ENCODE measurements around the gene SEC24A.
"Not testable (repeated sequence)": the region's sequence is repeated elsewhere in the genome, so short reads cannot be mapped to it uniquely, and the experiment has no call there.

SEC24A gene

DNA sequence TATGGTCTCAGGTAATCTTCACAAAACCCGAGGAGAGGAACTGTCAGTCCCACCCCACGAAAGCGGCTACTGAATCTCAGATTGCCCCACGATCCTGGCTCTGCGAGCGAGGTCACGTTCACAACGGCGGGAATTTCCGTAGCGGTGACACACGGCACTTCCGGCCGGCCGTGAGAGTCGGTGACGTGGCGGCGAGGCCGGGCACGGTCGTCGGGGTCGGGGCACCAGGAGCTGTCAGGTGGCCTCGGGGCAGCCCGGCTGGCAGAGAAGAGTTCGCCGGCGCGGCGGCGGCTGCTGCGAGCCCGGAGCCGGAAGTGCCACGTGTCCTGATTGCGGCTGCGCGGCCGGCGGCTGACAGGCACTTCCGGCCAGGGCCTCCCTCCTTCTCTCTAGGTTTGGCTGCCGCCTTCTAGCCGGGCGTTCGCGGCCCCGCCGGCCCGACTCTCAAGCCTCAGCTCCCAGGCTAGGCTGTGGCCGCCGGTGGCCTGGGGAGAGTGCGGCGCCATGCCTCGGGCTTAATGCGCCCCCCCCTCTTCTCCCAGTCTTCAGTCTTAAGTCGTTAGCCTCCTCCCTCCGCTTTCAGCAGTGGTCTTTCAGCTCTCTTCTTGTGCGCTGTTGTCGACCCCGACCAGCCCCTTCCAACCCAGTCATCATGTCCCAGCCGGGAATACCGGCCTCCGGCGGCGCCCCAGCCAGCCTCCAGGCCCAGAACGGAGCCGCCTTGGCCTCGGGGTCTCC, at the start of gene SEC24A:
SEC24A (plus strand) TSS at position 361 of the 738 bp plus-strand sequence; CDS start at position 653, 292 bp downstream.
- DNase-seq (ENCODE audit: low spot score), result peak; percentile 84

DNA sequence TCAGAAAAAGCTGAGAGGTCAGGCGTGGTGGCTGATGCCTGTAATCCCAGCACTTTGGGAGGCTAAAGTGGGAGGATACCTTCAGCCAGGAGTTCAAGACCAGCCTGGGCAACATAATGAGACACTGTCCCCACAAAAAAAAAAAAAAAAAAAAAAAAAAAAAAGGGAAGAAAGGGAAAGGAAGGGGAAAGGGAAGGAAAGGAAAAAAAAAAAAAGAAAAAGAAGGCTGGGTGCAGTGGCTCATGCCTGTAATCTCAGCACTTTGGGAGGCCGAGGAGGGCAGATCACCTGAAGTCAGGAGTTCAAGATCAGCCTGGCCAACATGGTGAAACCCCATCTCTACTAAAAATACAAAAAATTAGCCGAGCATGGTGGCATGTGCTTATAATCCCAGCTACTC, 48.8 kb upstream of the SEC24A start:
- not testable (repeated sequence) for DNase-seq (ENCODE audit: low spot score)

DNA sequence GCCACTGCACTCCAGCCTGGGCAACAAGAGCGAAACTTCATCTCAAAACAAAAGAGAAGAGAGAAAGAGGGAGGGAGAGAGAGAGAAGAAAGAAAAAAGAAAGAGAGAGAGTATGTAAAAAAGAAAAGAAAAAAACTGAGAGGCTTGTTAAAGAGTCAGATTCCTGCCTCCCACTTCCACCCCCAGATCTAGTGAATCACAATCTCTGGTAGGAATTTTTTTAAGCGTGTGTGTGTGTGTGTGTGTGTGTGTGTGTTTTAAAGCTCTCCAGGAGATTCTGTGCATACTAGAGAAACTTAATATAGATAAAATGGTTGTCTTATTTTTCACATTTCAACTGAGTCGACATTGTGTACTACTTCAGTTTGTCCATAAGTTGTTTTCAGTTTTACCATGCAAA, 48.0 kb upstream of the SEC24A start:
- peak; percentile 62 for DNase-seq (ENCODE audit: low spot score)

DNA sequence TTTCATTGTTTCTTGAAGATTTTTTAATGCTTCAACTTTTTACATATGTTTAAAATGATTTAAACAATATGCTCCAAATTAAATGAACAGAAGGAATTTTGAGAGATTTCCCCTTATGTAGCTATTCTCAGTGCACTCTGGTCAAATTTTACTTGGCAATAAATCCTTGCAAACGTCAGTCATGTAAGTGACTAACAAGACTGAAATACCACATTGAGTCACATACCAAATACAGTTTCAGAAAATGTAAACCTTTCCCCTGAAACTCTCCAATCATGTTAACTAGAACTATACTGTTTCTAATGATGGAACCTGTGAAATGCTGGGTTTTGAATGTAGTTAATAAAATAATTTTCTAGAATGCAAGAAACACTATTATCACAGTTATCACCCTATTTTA, 45.5 kb upstream of the SEC24A start:
- DNase-seq (ENCODE audit: low spot score), result no peak

DNA sequence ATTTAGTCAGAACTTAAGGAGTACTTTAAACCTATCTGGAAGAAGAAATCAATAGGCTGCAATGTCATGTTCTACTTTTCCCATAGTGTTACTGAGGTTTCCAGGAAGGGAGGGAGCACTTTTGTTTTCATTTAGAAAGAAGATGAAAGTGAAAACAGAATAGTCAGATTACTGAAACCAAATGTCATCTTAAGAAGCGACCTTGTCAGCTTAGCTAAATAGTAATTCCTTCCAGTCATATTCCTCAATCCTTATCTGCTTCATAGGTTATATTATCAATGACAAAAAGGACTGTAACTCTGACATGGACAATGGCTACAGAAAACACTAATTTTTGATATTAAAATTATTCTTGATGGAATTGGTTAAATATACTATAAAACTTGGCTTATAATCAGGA, 43.7 kb upstream of the SEC24A start:
- DNase-seq (ENCODE audit: low spot score), result no peak

DNA sequence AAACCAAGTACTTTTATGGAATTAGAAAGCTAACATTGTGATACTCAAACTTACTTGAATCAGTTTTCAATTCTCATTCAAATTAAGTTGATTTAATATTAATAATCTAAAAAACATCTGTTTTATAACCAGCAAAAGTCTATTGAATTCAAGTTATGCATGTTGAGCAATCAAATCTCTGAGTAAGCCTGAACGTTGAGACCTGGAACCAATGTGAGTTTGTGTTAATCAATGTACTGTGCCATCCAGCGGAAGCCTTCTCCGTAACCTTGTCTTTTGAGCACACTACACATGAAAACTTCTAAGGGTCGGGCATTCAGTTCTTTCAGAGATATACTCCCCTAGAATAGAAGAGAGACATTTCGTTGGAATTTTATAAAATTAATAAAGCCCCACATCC, 41.9 kb upstream of the SEC24A start:
- DNase-seq (ENCODE audit: low spot score), result no peak

DNA sequence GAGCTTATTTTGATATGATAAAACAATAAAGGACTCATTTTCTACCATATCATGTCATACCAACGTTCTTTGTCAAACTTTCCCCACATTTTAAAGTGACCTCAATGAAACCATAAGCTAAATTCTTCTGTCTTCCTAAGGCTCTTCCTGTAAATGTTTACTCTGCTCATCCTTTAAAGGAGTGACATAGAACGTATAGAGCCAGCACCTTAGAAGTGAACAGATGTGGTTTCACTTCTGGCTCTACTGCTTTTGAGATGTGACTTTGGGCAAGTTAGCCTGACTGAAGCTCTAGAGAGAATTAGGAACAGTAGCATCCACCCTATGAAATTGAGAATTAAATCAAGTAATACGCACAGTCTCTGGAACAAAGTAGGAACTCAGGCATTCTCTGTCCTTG, 40.0 kb upstream of the SEC24A start:
- no peak for DNase-seq (ENCODE audit: low spot score)

DNA sequence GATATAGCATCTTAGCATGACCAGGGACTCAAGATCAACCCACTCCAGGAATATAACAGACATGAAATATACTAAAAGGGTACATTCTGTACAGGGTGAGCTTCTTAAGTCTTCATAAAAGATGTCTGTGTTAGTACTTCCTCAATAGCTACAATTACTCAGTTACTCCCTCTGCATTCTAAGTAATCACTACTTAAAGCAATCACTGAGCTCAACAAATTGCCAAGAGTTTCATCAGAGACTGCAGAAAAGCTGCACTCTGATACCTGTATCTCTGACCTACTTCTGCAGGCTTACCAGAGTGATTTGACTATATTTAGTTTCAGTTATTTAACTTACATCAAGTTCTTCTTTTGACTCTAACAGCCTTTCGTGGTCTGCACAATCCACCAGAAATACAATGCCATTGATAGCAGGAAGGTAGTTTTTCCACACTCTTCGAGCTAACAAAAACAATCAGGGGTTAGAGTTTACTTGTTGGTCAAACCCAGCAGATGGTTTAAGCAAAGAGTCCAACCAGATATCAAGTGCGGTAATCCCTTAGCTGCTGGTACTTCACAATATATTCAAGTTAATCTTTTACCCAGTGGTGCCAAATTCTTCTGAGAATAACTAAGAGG, 39.2 kb upstream of the SEC24A start:
- DNase-seq (ENCODE audit: low spot score), result peak; percentile 67

DNA sequence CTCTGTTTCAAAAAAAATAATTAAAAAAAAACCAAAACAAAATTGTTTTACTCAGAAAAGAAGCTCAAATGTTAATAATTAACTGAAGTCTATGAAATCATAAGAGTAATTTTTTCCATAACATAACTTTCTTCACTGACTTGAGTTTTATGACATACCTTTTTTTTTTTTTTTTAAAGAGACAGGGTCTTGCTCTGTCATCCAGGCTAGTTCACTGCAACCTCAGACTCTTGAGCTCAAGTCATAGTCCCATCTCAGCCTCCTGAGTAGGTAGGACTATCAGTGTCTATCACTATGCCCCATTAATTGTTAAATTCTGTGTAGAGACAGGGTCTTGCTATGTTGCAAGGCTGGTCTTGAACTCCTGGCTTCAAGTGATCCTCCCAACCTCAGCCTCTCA, 37.9 kb upstream of the SEC24A start:
- DNase-seq (ENCODE audit: low spot score), result no peak

DNA sequence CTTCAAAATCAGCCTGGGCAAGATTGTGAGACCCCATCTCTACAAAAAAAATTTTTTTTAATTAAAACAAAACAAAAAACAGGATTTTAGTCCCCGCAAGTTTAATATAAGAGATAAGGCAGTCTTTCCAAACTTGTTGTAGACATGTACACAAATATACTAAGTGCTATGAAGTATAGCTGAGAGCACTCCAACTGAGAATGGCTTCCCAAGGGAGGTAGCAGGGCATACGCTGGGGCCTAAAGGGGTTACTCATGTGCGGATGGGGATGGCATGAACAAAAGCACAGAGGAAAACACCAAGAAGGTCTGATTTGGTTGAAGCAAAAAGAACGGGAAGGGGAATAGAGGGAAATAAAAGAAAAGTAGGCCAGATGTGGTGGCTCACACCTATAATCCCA, 37.1 kb upstream of the SEC24A start:
- DNase-seq (ENCODE audit: low spot score), result no peak

DNA sequence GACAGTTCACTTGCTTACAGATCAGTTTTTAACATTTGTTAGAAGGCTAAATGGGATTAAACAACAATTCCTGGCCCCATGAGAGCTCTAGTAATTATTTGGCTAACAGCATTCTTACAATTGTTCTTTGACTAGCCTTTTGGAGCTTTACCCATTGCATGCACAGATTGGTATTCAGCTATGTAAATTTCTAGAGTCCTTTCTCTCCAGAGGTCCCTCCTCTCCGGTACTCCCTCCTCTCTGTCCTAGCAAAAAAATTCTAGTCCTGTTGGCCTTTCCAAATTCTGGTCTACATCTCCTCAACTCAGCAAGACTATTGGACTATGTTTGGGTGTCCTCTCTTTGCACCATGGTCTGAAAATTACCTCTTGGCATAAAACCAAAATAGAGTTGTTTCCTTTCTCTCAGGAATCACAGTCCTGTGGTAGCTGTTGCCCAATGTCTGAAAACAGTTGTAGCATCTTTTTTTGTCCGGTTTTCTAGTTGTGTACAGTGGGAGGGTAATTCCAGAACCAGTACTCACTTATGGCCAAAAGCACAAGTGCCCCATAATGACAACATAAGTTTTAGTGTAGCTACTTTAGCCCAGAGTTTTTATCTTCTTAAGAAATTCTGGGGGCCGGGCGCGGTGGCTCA, 34.0 kb upstream of the SEC24A start:
- DNase-seq (ENCODE audit: low spot score), result no peak

DNA sequence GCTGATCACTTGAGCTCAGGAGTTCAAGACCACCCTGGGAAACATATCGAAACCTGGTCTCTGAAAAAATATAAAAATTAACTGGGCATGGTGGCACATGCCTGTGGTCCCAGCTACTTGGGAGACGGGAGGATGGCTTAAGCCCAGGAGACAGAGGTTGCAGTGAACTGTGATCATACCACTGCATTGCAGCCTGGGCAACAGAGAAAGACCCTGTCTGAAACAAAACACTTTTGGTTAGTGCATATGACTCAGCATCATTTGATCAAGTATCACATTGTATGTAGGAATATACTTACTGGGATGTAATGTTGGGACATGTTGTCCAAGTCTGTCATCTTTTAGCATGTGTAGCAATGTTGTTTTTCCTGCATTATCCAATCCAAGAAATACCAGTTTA, 28.0 kb upstream of the SEC24A start:
- DNase-seq (ENCODE audit: low spot score), result no peak

DNA sequence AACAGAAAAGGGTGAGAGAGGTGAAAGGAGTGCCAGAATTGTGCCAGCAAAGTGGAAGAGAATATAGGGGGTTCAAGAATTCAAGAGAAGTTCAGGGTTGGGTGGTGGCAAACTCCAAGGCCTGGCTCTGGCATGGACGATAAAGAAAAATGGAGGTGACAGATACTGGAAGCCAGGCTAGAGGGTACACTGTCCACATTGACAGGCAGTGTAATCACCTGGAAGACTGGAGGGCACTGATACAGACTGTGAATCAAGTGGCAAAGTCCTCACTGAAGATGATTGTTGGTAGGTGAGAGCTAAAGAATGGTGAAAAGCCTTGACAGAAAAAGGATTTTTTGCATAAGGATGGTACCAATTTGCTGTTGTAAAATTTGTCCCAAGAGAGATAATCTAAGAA, 23.0 kb upstream of the SEC24A start:
- no peak for DNase-seq (ENCODE audit: low spot score)

DNA sequence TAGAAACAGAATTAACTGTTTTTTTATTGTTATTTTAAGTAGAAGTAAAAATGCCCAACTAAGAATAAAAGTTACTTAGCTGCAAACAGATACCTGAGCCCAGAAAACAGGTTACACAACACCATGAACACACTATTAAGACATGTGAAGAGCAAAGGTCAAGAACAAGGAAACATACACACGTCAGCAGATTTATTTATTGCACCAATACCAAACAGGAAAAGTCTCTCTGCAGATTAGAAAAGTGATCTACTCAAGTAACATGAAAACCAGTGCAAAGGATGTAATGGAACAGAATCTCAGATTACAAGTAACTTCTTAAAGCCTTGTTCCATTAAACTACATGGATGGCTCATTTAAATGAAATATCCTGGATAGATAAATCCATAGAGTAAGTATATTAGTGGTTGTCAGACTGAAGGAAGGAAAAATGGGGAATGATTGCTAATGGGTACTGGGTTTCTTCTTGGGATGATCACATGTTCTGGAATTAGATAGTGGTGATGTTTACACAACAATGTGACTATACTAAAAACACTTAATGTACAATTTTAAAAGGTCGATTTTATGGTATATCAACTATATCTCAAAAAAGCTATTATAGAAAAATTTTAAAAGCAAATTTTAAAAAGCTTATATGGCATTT, 22.1 kb upstream of the SEC24A start:
- no peak for DNase-seq (ENCODE audit: low spot score)

DNA sequence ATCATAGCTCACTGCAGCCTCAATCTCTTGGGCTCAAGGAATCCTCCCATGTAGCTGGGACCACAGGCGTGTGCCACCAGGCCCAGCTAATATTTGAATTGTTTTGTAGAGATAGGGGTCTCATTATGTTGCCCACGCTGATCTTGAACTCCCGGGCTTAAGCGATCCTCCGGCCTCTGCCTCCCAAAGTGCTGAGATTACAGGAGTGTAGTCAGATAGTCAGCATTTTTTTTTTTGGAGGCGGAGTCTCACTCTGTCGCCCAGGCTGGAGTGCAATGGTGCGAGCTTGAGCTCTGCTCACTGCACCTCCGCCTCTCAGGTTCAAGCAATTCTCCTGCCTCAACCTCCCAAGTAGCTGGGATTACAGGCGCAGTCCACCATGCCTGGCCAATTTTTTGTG, 14.4 kb upstream of the SEC24A start:
- no peak for DNase-seq (ENCODE audit: low spot score)

DNA sequence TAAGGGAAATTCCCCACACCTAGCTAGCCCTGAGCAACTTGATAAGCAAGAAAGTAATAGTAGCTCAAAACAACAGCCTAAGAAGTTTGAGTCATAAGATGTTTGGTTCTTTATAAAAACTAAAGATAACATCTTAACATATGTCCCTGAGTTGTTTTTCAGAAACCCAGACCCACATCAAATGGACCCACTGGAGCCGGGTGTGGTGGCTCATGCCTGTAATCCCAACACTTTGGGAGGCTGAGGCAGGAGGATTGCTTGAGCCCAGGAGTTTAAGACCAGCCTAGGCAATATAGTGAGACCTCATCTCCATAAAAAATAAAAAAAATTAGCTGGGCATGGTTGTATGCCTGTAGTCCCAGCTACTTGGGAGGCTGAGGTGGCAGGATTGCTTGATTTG, 13.2 kb upstream of the SEC24A start:
- DNase-seq (ENCODE audit: low spot score), result not testable (repeated sequence)

DNA sequence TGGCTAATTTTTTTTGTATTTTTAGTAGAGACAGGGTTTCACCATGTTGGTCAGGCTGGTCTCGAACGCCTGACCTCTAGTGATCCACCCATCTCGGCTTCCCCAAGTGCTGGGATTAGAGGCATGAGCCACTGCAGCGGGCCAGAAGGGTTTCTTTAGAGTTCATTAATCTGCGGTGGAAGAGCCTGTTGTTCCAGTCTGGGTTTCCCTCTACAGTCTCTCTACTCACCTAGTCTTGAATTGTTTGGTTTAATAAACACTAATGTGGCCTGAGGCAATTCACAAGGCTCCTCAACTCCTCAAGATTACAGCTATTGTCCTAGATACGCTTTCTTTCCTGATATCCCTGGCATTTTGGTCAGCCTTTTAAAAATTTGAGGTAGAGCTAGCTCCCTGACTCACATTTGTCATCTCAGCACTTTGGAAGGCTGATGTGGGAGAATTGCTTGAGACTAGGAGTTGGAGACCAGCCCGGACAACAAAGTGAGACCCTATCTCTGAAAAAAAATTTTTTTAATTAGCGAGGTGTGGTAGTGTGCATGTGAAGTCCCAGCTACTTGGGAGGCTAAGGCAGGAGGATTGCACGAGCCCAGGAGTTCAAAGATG, 11.4 kb upstream of the SEC24A start:
- no peak for DNase-seq (ENCODE audit: low spot score)

DNA sequence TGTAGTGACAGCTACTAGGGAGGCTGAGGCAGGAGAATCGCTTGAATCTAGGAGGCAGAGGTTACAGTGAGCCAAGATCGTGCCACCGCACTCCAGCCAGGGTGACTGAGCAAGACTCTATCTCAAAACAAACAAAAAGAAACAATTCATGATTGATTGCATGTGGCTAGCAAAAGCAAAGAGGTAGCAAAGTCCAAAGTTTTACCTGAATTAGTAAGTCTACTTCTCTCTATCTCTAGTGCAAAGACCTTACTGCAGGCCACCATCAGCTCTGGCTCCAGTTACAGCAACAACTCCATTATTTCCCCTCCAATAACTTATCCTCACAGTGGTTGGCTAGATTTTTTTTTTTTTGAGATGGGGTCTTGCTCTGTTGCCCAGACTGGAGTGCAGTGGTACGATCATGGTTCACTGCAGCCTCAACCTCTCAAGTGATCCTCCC, 9.8 kb upstream of the SEC24A start:
- DNase-seq (ENCODE audit: low spot score), result no peak

DNA sequence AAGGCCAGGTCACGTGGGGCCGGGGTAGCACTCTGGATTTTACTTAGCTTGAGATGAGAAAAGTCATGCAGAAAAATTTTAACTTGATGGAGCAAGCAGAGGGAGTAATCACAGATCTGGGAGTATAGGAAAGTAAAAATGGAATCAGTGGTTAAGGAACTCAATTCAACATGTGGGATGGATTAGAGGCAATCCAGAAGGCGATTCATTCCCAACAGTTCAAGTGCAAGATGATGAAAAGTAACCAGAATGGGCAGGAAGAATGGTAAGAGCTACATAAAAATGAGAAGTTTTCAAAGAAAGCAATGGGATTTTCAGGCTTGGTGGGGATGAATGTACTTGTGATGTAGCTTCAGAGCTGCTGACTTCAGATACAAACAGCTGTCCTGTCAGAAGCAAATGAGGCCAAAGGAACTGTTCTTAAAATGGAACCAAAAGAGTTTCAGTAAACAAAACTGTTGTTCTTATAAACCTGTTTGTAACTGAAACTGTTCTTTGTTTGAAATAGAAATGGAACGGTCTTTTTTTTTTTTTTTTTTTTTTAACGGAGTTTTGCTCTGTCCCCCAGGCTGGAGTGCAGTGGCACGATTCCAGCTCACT, 5.6 kb upstream of the SEC24A start:
- DNase-seq (ENCODE audit: low spot score), result no peak

DNA sequence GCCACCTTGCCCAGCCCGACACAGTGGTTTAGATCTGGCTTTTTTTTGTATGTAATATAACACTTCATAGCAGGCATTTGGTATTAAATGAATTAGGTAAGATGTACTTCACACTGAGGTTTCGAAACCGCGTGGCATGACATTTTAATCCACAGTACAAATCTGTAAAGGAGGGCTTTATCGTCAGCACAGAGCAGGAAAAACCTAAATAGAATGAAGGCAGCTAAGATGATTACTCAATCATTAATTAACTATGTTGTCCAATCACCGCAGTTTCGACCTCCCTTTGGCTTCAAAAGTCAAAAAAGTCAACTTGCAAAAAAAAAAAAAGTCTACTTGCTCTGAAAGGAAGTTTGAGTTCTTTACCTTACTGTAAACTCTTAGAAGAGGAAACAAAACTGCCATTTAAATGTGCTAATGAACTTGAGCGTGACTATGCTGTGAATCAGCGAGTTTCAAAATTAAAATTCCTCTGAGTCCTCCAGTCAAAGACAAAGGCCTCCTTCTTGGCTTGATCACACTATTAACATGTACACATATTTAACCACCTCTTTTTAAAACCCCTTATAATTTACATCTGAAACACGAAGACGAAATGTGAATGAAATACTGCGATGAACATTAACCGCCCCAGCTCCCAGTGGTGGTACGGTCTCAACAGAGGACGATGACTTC, 698 bp upstream of the SEC24A start:
- peak; percentile 34 for DNase-seq (ENCODE audit: low spot score)

DNA sequence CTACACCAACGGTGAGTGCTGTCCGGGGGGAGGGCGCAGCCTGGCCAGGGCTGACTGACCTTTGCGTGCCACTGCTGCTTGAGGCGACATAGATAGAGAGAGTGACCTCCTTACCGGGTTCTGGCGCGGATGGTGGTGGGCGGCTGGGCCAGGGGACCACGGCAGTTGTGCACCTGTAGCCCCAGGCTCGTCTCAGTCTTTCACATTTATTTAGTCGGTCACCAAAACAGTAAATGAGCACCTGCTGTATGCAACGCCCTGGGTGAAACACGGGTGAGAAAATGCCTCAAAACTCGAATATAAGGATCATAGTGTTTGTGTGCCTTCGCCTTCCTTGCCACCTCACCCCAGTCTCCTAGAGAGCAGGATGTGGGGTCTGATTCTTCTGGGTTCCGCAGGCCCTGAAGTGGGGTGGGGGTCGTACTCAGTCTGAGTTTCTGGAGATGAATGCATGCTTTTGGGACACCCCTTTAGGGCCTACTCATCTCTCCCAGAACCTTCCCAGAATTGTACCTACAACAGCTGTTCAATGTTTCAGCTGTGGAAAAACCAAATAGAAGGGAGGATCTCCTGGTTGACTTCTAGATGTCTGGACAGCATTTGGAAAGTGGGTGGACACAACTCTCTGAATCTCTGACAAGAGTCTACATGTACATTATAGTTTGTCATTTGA, 714 bp downstream of the SEC24A start:
- DNase-seq (ENCODE audit: low spot score), result no peak
